CMK (cell line): Measurements from ENCODE around the gene NOC2L.
"Not testable (repeated sequence)": the region's sequence is repeated elsewhere in the genome, so short reads cannot be mapped to it uniquely, and the experiment has no call there.

Source experiments
- DNase-seq: peaks from one replicate; pipeline ENCODE4 v3.0.0-alpha.2; 2010; ENCODE audit warnings: low read depth

NOC2L gene

DNA sequence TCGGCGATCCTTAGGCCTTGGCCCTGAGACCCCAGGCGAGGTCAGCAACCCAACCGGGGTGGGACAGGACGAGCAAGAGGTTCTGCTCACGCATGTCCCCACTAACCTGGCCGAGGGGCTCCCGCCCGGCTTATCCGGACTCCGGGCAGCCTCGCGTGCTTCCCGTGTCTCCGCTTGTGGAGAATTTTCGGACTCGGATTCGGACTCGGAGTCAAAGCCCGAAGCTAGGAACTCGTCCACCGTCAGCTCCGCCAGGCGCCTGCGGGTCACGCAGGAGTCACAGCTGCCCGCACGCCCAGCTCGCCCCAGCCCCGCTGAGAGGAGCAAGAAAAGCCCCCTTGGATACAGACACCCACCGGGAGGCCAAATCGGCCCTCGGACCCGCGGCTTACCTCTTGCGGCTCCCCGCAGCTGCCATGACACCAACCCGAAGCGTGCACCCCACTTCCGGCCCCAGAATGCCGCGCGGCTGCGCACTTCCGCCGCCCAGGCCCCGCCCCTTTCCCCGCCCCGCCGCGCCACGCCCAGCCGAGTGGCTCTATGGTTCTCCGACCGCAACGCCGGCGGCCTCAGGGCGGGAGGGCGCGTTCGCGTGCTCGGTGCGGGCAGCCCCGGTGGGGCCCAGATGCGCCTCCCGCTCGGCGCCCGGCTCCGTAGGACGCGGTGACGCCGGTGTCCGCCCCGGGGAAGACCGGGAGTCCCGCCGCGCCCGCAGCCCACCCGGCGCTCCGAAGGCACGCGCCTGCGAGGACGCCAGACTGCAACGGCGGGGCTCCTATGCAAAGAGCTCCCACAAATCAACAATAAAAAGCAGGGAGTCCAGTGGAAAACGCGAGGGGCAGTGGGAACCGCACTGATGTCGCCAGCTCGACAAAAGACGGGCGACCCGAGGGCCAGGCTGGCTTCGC is at the start of gene NOC2L:
TSS of gene NOC2L (minus strand) at position 434 of the 908 bp plus-strand sequence. CDS start at position 418, 16 bp downstream.
- peak; percentile 82 for DNase-seq

DNA sequence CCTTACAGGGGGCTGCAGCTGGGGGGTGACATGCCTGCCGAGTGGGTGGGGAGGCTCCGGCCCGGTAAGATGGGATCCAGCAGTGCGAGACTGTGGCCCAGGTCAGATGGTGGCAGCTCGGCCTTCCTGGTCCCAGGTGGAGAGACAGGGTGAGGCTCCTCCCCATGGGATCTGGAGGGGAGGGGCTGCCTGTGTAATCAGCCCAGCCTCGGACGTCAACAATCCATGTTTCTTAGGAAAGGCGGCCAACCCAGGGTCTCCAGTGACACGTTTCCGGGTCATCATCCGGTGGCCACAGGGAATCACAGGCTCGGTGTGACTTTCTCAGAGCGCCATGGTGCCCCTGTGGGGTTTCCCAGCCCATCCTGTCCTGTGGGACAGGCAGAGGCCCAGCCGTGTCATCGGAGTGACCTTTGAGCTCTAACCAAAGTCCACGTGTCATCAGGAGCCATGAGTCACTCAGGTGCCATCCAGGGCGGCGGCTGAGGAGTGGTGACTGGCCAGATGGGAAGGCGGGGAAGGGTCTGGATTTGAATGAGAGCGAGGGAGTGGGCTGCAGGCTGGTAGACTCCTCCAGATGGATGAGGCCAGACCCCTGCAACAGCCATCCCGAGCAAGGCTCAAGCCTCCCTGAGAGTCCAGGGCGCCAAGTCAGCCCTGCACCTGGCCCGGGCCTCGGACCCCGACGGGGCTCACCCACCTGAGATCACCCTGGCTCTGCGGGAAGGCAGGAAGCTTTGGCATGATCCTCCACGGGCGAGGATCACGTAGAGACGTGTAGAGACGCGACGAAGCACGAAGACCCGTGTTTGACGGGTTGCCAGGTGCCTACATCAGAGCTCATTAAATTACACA is 47.5 kb upstream of the NOC2L start:
- no peak for DNase-seq

DNA sequence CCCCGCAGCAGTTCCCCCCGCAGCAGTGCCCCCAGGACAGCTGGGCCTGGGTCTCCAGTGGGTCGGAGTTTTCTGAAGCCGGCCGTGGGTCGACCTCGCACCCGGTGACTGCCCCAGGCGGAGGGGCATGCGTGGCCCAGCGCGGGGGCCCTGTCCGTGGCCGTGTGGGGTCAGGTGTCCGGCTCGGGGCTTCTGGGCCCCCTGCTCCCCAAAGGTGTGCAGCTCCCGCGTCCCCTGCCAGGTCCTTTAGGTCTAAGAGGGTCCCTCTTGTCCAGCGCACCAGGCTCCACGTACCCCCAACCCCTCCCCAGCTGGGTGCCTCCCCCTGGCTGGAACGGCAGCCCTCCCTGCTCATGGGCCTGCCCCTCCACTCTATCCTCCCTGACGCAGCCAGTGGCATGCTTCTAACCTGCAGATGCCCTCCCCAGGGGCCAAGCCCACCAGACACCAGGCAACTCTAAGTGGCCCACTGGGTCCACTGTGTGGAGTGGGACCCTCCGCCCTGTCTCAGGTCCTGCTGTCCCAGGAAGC is 46.8 kb upstream of the NOC2L start:
- no peak for DNase-seq

DNA sequence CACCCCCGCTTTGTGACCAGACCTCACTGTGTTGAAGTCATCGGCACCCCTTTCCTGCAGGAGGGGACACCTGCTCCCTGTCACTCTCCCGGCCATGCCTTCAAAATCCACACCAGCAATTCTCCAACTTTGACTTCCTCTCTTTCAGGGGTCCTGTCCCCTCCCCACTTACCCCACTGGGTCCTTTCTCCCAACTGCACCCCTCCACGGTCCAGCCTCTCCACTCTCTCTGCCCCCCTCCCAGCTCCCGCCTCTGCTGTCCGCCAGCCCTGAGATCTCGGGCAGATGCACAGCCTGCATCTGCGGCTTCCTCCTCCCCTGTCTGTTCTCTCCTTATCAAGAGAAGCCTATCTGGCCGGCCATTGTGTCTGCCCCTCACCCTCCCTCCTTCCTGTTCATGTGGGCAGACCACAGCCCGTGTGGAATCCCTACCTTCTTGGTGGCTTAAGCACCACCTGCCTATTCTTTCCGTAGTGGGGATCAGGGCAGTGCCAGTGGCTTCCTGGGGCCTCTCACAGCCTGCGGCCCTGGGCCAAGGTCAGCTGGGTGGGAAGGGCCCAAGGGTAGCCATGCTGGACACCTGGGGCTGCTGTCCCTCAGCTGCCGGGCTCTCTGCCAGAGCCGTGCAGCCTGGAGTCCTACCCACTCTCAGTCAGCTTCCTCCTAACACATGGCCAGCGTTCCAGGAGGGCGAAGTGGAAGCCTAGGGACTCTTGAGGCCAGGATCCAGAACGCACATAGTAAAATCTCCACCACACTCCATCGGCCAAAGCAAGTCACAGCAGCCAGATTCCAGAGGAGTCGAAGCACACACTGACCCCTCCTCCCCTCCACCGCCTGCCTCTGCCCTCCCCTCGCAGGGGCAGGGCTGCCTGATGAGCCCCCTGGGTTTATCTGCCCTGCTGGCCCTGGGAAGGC is 46.0 kb upstream of the NOC2L start:
- DNase-seq: peak; percentile 100

DNA sequence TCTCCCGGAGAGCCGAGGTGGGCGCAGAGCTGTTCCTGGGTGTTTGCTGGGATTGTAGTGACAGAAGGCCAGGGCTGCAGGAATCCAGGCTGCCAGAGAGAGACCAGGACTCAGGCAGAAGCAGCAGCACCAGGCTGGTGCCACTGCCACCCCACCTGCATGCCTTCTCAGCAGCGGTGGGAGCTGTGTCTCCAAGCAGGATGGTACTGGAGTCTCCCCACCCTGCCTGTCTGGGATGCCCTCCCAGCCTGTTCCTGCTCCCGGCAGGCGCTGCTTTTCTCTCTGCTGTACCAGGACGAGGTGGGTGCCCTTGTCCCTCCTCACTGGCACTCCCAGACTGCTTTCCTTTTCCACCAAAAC is 45.3 kb upstream of the NOC2L start:
- no peak for DNase-seq

DNA sequence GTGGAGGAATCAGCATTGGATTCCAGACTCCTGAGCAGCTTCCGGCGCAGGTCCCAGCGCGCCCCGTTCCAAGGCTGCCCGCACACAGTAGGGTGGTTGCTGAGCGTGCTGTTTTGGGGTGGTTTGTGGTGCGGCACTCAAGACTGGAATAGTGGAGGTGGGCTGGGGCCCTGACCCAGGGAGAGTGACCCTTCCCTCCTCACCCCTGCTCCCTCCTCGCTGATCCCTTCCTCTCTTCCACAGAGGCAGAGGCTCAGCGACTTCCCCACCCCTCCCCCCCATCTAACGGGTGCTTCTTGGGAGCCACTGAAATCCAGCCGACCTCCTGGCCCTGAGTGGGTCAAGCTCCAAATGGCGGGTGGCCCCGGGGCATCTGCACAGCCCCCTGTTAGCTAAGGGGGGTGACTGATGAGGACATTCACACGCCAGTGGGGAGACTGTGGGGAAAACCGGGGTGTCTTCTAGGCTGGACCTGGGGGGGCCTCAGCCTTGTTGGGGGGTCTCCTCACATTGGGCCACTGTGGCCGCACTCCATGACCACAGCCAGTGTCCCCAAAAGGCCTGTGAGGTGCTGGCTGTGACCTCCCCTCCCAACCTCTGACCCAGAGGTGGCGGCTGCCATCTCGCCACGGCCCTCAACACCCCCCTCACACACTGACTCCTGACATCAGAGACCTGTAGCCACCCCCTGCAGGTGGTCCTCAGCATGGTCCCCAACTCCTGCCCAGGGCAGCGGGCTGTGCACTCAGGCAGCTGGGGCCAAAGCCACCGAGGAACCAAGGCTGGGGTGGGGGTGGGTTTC is 44.8 kb upstream of the NOC2L start:
- DNase-seq: no peak

DNA sequence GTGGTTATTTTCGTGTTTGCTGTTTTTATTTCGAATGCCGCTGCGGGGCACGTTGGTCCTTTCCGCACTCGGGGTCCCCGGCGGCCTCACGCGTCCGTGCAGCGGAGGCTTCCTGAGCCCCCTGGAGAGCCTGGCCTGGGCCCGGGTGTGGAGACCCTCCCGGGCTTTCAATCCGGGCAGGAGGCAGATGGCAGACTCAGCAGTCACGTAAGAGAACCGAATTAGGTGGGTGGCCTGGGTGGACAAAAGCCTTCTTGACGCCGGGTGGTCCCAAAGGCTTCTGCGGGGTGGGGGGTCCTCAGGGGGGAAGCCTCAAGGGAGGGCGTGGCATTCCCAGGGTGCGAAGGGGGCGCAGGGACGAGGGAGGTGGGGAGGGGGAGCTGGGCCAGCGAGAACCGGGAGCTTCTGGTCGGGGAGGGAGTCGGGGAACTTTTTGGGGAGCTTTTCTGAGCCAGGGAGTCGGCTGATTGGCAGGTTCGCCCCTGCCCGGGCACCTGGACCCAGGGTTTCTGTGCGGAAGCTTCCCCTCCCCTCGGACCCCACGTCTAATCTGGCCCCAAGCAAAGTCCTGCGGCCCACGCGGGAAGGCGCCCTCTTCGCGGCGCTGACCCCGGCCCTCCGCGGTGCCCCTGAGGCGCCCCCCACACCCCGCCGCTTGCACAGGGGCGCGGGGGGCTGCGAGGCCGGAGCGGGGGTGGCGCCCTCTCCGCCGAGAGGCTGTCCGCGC is 42.2 kb upstream of the NOC2L start:
- no peak for DNase-seq

DNA sequence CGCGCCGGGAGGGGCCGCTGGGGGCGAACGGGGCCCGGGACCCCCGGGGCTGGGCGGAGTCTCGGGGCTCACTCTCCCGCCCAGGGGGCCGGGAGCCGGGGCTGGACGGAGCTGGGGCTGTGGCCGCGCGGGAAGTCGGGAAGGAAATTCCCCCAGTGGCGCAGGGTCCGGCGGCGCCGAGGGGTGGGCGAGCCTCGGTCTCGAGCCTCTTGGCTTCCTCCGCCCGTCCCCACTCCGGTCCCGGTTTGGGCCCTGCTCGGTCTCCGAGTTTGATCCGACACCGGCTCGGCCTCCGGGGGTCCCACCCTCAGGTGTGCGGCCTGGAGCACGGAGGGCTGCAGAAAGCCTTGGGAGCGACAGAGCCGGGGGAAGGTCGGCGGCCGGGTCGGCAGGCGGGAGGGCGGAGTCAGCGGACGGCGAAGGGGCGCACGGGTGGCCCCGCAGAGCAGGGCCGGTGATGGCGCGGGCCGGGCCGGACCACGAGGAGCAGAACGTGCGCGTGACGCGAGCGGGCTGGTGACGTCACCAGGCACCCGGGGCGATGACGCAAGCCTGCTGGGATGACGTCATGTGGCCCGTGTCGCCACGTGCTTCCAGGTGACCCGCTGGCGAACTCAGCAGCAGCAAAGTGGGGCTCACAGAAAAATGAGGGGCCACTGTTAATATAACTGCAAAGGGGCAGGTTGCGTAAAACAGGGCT is 41.5 kb upstream of the NOC2L start:
- DNase-seq: no peak

DNA sequence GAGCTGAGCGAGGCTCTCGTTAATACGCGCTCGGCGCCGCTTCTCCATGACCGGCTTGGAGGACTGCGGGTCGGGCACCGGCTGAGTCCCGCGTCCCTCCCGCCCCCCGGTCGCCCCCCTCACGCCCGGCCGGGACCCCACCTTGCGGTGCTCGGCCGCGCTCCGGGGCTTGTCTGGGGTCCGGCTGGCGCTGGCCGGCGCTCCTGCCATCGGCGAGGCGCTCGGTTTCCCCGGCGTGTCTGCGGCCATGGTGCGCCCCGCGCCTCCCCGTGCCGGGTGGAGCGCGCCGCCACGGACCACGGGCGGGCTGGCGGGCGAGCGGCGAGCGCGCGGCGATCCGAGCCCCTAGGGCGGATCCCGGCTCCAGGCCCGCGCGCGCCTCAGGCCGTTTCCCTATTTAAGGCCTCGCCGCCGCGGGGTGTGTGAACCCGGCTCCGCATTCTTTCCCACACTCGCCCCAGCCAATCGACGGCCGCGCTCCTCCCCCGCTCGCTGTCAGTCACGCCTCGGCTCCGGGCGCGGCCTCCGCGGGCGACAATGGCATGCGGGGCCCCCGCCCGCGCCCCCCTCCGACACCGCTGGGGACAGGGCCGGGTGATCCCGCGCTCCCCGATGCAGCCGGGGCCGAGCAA is 40.8 kb upstream of the NOC2L start, which contains the start of gene HES4:
TSS of gene HES4 (minus strand) at position 373 of the 632 bp plus-strand sequence. CDS start at position 249, 124 bp downstream.
- no peak for DNase-seq

DNA sequence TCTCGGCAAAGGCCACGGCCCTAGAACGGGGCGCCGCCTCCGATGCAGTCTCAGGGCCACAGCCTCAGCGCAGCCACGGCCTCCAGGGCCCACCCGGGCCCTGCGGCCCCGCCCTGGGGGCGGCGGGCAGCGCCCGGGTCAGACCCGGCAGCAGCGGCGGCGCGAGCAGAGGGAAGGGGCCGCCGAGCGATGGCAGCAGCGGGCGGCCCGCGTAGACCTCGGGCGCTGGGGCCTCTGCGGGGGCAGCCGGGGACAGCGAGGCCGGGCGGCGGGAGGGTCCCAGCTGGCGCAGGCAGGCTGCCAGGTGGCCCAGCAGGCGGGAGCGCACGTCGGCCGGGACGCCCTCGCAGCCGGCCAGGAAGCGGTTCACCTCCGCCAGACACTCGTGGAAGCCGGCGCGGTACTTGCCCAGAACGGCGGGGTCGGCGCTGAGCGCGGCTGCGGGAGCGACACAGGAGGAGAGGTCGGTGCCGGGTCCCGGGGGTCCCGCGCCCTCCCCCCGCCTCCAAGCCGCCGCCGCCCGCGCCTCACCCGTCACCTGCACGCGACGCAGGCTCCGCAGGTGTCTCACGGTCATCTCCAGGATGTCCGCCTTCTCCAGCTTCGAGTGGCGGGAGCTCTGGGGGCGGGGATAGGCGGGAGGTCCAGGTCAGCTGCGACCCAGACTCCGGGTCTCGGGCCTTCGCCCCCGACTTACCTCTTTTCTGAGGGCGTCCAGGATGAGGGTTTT is 40.1 kb upstream of the NOC2L start:
- DNase-seq: no peak

DNA sequence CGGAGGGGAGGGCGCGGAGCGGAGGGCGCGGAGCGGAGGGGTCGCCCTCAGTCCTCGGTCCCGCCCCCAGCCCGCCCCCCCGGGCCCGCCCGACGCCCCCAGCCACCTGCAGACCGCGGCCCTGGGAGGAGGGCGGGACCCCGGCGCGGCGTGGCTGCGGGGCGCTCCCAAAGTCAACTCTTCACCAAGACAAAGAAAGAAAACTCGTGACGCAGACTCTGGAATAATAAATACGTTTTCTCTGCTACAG is 39.6 kb upstream of the NOC2L start:
- no peak for DNase-seq

DNA sequence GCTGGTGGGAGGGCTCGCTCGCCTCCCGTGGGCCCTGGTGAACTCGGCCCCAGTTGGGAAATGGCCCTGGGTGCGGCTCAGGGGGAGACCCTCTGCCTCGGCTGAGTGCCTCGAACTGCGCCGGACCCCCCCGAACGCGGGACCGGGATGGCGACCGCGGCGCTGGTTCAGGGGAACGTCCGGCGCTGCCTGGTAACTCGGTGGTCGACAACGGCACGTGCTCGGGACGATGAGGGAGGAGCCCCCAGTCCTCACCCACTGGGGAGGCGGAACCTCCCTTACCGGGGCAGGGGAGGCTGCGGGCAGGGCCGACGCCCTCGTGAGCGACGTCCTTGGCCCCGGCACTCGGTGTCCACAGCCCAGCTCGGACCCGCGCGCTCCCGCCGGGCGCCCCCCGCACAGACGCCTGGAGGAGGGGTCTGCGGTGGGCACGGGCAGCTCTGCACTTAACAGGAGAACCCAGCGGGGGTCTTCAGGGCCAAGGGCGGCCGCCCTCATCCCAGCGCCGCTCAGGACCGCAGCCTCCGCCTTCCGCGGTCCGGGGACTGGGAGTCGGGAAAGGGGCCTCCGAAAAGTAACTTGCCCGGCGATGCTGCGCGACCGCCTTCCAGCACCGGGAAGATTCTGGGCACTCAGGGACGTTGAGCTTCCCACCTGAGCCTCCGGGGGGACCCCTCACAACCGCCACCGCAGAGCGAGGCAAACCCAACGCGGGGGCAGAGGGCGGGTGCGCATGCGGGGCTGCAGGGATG is 39.1 kb upstream of the NOC2L start:
- no peak for DNase-seq

DNA sequence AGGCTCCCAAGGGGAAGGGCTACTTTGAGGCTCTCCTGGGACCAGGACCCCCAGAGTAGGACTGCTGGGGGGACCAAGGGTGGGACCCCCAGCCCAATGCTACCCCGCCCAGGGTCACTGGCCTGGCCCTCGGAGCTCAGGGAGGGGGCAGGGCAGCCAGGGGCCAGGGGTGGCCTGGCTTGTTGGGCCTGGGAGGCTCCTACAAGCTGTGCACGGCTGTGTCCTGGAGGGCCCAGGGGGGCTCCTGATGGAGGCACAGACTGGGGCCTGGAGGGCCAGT is 38.6 kb upstream of the NOC2L start:
- no peak for DNase-seq

DNA sequence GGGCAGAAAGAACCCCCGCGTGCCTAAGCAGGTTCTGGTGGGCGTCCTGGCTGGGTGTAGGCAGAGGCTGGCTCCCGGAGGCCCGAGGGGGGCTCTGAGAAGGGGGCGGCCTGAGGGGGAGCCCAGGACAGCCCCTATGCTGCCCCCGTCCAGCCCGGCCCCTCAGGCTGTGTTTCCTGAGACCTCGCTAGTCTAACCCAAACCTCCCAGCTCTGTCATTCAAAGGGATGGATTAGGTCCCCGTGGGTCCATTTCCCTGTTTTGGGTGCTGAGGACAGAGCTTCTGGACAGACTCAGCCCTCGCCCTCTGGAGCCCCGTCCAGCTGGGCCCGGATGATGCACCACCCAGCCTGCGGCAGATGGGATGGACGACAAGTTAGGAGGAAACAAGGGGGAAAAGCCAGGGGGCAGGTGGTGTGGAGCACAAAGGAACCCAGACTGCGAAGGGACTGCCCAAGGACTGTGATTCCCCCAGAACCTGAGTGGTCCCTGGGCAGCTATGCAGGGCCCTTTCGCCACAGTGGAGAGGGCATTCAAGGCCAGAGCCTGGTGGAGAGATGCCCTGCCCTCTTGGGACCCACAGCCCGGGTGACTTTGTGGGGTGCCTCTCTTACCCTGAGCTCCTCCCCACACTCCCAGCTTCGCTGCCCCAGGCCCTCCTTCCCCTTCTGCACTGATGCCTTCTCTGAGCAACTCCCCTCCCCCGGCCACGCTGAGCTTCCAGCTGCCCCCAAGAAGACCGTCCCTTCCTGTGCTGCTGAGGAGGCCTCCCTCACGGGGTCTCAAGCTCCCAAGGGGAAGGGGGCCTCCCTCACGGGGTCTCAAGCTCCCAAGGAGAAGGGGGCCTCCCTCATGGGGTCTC is 38.0 kb upstream of the NOC2L start:
- no peak for DNase-seq

DNA sequence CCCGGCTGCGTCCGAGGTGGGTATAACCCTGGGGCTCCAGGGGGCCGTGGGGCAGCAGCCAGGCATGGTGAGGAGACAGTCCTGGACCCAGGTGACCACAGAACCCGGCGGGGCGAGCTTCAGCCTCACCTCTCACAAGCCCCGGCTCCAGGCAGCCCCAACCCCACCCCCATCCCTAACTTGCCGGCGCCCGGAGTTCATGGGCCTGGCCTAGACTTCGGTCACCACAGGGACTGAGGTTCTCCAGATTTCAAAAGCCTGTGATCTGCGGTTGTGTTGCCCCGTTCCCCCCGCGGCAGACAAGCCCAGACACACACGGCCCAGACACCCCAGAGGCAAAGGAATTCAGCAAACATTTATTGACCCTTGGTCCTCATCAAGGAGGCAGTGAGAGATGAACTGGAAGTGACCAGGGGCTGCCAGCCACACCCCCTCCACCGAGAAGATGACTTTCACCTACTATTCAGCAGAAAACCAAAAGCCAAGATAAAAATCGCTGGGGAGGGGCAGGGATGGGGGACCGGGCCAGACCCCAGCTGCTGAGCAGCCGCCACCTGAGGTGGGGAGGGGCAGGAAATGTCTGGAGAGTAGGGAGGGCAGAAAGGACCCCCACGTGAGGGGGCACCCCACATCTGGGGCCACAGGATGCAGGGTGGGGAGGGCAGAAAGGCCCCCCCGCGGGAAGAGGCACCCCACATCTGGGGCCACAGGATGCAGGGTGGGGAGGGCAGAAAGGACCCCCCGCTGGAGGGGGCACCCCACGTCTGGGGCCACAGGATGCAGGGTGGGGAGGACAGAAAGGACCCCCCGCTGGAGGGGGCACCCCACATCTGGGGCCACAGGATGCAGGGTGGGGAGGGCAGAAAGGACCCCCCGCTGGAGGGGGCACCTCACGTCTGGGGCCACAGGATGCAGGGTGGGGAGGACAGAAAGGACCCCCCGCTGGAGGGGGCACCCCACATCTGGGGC is 36.9 kb upstream of the NOC2L start:
- no peak for DNase-seq

DNA sequence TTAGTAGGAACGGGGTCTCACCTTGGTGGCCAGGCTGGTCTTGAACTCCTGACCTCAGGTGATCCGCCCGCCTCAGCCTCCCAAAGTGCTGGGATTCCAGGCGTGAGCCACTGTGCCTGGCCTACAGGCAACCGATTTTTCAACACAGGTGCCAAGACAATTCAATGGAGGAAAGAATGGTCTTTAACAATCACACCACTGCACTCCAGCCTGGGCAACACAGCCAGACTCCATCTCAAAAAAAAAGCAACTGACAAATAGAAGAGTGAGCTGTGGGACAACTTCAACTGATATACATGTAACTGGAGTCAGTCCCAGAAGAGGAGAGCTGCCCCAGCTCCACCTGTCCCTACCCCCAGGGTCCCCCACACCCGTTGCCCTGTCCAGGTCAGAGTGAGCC is 35.5 kb upstream of the NOC2L start:
- not testable (repeated sequence) for DNase-seq
